K562 (cell line): ENCODE data around the gene FBXO36. TPM values are rescaled to one million over a fixed set of nuclear protein-coding genes. Genes with fewer than 3 reads are reported as not detected.

Source experiments
- CCAR2 ChIP-seq: fragments of 200-400 bp; formaldehyde crosslinking; IDR thresholded peaks from 2 replicates; pipeline ENCODE4 v1.6.1; 2017; ENCODE audit warnings: mild to moderate bottlenecking, low read depth, low read length
- CEBPG ChIP-seq, 3 experiments: fragments of 200-800 bp in 1 of 3; sonication (Bioruptor generic) in 1 of 3; sonication (generic) in 1 of 3; formaldehyde crosslinking in 1 of 3; IDR thresholded peaks in 2 of 3; conservative IDR thresholded peaks in 1 of 3; 2 replicates each; pipeline versions ENCODE4 v1.6.1 to v1.8.0; 2016 to 2022; ENCODE audit warnings: missing compliant biosample characterization in 2 of 3, missing genetic modification characterization in 2 of 3, mild to moderate bottlenecking in 1 of 3, missing genetic modification reagents in 1 of 3
- HMBOX1 ChIP-seq: sonication (generic); IDR thresholded peaks from 2 replicates; pipeline ENCODE4 v1.6.1; 2016
- KDM5B ChIP-seq: fragments of 200-600 bp; sonication (generic); IDR thresholded peaks from 2 replicates; pipeline ENCODE4 v1.6.1; 2012; ENCODE audit warnings: low read depth, mild to moderate bottlenecking, moderate library complexity, low read length, control low read depth, inconsistent platforms; ENCODE audit not compliant: insufficient replicate concordance
- NFE2 ChIP-seq: IDR thresholded peaks from 2 replicates; pipeline ENCODE4 v1.6.1; 2014; ENCODE audit warnings: antibody characterized with exemption, low read depth
- NR1H2 ChIP-seq: sonication (generic); formaldehyde crosslinking; IDR thresholded peaks from 2 replicates; pipeline ENCODE4 v1.4.0; 2020; ENCODE audit warnings: mild to moderate bottlenecking, missing genetic modification reagents
- PCBP2 ChIP-seq: fragments of 200-400 bp; formaldehyde crosslinking; IDR thresholded peaks from 2 replicates; pipeline ENCODE4 v1.6.1; 2018; ENCODE audit warnings: low read length, low read depth, mild to moderate bottlenecking, moderate library complexity; ENCODE audit not compliant: poor library complexity, severe bottlenecking
- PRMT5 ChIP-seq: sonication (generic); formaldehyde crosslinking; IDR thresholded peaks from 2 replicates; pipeline ENCODE4 v1.5.0; 2020; ENCODE audit warnings: missing genetic modification reagents
- SREBF1 ChIP-seq: fragments of 150-350 bp; IDR thresholded peaks from 2 replicates; pipeline ENCODE4 v1.6.1; 2014; ENCODE audit warnings: antibody characterized with exemption, low read depth, low read length, borderline replicate concordance
- SRSF1 ChIP-seq: fragments of 200-400 bp; formaldehyde crosslinking; IDR thresholded peaks from 2 replicates; pipeline ENCODE4 v1.6.1; 2017; ENCODE audit warnings: mild to moderate bottlenecking, low read depth, low read length, moderate library complexity
- ZMIZ1 ChIP-seq, 2 experiments: fragments of 150-350 bp in 1 of 2; IDR thresholded peaks; 2 replicates each; pipeline ENCODE4 v1.6.1; 2012 to 2016; ENCODE audit warnings: low read depth in 2 of 2, low read length in 2 of 2, mild to moderate bottlenecking in 1 of 2, moderate library complexity in 1 of 2
- ZNF282 ChIP-seq: sonication (generic); formaldehyde crosslinking; IDR thresholded peaks from 2 replicates; pipeline ENCODE4 v1.8.1; 2023; ENCODE audit warnings: missing genetic modification reagents
- ZNF586 ChIP-seq: fragments of 450-650 bp; formaldehyde crosslinking; conservative IDR thresholded peaks from 2 replicates; pipeline ENCODE4 v1.4.0; 2020; ENCODE audit warnings: mild to moderate bottlenecking, moderate library complexity
- polyA plus RNA-seq, 8 experiments: library from polyadenylated mRNA; depleted of rRNA in 4 of 8; stranded (reverse) in 5 of 8; unstranded in 3 of 8; fragments of >200 nt; fragmentation: Nextera tagmentation in 2 of 8; fragmentation: Illumina TruSeq in 1 of 8; extraction: Ambion mirVana in 2 of 8; extraction: Trizol in 1 of 8; gene quantifications; 2 replicates each; pipeline versions ENCODE4 v1.2.1 to v1.2.3, GENCODE V29; 2011 to 2014; ENCODE audit warnings: inconsistent platforms in 1 of 8, missing spikeins in 1 of 8
- total RNA-seq, 7 experiments: library from RNA; depleted of rRNA in 6 of 7; stranded (reverse); fragments of >200 nt in 6 of 7; fragmentation: Illumina TruSeq in 2 of 7; extraction: Trizol in 2 of 7; gene quantifications; 2 replicates each; pipeline versions ENCODE4 v1.2.1 to v1.2.3, GENCODE V29; 2011 to 2021; ENCODE audit warnings: low replicate concordance in 1 of 7

FBXO36 gene
- total and polyA plus RNA-seq, 9 of the 15 experiments (the other 6 are each of a cell fraction or from before 2014, with no cell fraction given): 0.40 to 0.91 (median 0.58) TPM

GRCh38 chr2:229922449-229923386 lies at the start of gene FBXO36 (continued):
- TF ChIP-seq KDM5B (no peak), ZMIZ1 (IDR thresholded peaks at IDR 0.05; ENCODE audit: low read depth in 2 of 2, low read length in 2 of 2) (no peak), ZNF586 (CRISPR knock-in tag) (no peak), PRMT5 (no peak), SREBF1 (no peak), ZNF282 (CRISPR knock-in tag) (no peak), HMBOX1 (no peak), NFE2 (no peak), PCBP2 (no peak), CEBPG (CRISPR knock-in tag; IDR thresholded peaks at IDR 0.05) (no peak), CEBPG (tag; conservative IDR thresholded peaks at IDR 0.05 in 1 of 2, IDR thresholded peaks at IDR 0.05 in 1 of 2) (no peak), SRSF1 (no peak), NR1H2 (CRISPR knock-in tag) (no peak), CCAR2 (no peak)
